Ammon's horn (tissue), 1 donor: ENCODE data around the gene PAOX.

Experiments used
- DNase-seq: peaks from one replicate; pipeline ENCODE4 v3.0.0-alpha.2; 2016; ENCODE audit warnings: low spot score

PAOX gene

DNA sequence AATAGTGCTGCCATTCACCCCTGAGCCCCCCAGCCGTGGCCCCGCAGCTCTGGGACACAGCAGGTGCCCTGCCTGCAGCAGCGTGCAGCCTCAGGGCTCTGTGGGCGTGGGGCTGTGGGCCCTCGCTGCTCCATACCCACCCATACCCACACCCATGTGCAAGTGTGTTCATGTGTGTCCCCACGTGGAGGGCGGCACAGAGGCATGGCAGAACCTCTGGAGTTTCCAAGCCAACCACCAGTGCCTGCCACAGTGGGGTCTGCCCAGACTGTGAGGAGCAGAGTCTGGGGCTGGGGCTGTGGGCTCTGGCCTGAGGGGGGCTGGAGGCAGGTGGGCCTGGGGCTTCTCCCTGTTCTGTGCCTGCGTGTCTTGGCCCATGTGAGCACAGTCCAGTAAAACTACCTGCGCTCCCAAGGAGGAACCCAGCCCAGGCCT is 29.5 kb upstream of the PAOX start:
- no peak for DNase-seq

DNA sequence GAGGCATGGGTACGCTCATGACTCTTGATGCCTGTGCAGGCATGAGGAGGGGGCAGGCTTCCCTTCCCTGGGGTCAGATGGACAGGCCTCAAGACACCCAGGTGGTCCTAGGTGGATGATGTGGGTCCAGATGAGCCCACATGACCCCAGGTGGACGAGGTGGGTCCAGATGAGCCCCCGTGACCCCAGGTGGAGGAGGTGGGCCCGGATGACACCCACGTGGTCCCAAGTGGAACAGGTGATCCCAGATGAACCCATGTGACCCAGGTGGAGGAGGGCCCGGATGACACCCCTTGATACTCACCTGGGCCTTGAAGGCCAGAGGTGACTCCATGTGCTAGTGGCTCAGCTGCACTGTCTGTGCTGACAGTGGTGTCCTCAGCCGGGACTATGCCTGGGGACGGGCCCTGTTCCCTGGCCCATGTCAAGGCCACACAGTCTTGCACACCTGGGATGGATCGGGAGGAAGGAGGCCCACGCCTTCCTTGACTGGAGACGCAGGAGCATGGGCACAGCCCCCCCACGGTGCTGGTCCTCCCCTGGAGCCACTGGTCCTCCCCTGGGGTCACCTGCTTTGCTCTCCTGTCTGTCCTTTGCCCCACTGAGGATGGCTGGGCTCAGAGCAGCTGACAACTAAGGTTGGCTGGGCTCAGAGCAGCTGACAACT is 28.6 kb upstream of the PAOX start:
- no peak for DNase-seq

DNA sequence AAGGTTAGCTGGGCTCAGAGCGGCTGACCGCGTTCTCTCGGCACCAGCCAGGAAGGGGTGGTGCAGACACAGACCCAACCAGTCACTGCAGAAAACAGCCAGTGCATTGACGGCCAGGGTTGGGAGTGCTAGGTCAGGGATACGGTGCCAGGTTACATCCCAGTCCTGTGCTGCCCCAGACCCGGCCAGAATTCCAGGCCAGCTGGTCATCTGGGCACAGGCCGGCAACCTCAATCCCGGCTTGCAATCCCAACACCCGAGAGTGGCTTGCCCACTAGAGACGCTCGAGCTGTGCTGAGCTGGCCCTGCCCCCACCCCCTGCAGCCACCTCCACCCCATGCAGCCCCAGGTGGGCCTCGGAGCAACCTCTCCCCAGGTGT is 28.1 kb upstream of the PAOX start:
- no peak for DNase-seq

DNA sequence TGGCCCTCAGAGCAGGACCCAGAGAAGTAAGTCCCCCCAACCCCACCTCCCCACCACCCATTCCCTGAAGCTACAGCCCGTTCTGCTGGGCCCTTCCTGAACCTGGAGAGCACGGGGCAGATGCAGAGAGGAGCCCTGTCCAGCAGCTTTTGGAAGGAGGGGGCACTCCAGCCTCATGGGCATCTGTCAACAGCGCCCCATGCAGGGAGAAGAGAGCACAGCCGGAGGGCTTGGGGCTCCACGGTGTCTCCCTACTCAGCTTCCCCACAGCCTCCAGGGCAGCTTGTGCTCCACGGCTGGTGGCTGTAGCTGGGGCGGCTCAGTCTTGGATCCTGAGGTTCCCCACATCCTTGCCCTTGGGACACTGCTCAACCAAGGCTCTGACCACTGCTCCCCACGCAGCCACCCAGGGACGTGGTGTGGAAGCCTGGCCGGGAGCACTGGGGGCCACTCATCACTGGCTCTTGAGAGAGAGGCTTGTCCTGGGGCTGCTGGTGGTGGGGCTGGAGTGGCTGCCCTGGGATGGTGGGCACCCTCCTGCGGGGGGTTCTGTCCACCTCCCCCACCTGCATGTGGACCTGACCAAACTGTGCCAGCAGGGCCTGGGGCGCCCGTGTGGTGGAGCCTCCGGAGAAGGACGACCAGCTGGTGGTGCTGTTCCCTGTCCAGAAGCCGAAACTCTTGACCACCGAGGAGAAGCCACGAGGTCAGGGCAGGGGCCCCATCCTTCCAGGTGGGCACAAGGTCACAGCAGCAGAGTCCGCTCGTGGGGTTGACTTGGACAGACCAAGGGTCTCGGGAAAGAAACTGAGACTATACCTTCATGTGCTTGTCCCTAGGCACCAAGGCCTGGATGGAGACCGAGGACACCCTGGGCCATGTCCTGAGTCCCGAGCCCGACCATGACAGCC is 27.4 kb upstream of the PAOX start:
- DNase-seq: no peak

DNA sequence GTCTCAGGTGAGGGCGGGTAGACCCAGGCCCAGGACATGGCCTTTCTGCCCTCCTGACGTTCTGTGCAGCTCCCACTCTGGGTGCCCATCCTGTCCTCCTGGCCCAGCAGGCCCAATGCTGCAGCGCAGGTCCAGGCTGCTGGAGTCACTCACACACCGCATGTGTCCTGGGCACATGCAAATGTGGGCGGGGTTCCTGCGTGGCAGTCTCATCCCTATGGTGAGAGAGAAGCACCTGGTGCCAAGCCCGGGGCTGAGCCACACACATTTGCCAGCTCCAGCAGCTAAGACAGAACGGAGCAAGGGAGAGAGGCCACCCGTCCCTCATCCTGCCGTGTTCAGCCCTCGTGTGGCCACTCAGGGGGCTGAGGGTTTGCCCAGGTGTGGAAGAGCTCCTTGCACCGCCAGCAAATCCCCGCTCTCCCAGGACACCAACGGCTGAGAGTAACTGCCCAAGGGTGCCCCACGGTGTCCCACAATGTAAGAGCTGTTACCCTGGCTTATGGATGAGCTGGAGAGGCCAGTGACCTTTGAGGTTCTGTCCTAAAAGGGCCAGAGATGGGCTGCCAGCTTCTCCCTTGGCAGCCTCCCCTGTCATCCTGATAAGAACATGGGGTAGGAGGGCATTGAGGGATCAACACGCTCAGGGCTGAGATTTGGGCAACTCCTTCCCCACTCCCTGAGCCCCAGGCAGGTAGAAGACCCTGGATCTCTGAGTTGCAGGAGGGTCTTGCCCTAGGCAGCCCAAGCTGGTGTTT is 25.7 kb upstream of the PAOX start:
- no peak for DNase-seq

DNA sequence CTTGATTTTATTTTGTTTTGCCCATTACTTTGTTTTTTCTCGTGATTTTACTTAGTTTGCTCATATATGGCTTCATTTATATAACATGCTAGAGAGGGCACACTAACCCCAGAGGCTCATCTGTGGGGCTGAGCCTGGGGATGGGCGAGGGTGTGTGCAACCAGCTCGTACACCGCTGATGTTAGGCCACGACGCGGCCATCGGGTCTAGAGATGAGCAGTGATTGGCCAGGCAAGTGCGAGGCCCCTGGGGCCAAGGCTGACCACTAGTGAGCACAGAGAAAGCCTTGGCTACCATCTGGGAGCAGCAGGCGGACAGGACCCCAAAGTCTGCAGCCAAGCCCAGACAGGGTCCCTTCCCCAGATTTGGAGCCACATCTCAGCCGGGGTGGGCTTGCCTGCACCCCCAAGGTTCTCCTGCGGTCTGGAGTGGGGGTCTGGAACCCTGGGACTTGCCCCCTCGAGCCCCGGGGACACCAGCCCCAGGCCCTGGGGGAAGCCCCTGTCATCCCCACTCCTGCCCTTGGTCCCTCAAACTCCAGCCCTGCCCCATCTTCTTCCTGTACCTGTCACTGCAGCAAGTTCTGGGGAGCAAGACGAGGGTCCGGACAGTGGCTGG is 25.0 kb upstream of the PAOX start:
- no peak for DNase-seq

DNA sequence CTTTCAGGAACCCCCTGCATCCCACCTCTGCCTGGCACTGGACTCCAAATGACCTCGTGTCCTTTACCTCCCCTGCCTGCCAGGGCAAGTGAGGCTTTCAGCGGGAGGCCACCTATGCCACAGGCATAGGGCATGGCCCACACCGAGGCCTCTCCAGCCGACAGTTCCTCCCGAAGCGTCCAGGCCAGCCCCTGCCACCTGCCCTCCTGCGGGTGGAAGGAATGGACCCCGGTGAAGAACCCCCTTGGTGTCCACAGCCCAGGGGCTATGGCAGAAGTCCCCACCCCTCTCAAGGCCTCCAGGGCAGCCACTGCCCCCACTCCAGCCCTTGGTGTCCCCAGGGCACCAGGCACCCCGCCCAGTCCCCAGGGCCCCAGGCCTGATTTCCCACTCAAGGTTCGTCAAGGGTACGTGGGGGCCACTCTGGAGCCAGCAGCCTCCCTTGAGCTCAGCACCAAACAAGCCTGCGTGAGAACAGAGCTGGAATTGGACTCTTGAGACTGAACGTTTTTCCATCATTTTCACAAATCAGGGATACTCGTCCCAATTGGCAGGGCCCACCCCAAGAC is 24.3 kb upstream of the PAOX start:
- no peak for DNase-seq

DNA sequence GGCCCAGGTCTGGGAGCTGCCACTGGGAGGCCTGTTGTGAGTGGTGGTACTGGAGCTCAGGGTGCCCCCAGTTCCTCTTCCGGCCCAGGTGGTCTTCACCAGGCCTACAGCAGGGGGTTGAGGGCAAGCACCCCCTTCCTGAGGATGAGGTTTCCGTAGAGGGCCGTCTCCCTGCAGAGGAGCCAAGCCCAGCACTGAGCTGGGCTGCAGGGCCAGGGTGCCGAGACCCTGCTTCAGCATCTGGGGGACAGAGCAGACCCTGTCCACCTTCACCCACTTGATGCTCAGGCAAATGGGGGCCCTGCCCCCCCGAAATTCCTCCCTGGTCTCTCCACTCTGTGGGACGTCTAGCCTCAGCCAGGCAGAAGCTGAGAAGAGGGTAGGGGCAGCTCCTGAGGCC is 23.8 kb upstream of the PAOX start:
- DNase-seq: no peak

DNA sequence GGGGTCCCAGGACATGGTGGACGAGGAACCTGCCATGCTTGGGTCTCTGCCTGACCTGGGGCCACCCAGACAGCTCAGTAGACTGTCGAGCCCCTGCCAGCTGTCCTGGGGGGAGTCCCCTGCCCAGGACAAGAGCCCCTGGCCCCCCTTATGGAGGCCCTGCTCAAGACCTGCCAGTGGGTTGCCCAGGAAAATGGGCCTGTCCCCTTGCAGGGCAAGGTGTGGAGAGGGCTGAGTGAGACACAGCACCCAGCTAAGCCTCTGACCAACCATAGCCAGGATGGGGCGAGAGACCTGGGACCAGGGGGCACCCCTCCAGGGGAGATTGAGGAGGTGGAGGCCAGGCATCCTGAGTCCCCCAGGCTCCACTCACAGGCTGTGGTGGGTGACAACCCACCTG is 23.1 kb upstream of the PAOX start:
- no peak for DNase-seq

DNA sequence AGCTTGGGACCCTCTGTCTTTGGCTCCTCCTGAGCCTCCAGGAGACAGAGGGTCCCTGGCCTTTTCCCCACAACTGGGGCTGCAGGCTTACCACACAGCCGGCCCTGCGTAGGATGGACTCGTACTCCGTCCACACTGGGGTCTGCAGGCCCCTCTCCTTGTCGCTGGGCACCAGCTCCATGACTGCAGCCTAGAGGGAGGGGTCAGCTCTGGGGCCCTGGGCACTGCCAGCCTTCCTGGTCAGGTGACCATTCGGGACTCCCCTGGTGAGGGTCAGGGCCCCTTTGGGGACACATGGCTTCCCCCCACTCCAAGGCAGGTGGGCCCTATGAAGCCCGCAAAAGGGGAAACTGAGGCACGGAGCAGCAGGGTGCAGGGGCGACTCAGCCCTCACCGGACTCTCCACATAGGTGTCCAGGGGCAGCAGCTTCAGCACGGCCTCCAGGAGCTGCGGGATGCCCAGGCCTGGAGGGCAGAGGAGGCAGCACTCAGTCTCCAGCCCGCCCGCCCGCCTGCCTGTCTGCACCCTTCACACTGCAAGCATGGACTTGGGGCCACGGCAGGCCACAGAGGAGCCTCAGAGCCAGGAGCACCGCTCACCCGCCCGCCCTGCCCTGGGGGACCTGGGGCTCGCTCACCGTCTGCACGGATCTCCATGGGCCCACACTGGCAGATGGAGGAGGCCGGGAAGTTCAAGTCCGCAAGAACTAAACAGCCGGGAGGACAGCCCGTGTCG is 22.3 kb upstream of the PAOX start:
- no peak for DNase-seq

DNA sequence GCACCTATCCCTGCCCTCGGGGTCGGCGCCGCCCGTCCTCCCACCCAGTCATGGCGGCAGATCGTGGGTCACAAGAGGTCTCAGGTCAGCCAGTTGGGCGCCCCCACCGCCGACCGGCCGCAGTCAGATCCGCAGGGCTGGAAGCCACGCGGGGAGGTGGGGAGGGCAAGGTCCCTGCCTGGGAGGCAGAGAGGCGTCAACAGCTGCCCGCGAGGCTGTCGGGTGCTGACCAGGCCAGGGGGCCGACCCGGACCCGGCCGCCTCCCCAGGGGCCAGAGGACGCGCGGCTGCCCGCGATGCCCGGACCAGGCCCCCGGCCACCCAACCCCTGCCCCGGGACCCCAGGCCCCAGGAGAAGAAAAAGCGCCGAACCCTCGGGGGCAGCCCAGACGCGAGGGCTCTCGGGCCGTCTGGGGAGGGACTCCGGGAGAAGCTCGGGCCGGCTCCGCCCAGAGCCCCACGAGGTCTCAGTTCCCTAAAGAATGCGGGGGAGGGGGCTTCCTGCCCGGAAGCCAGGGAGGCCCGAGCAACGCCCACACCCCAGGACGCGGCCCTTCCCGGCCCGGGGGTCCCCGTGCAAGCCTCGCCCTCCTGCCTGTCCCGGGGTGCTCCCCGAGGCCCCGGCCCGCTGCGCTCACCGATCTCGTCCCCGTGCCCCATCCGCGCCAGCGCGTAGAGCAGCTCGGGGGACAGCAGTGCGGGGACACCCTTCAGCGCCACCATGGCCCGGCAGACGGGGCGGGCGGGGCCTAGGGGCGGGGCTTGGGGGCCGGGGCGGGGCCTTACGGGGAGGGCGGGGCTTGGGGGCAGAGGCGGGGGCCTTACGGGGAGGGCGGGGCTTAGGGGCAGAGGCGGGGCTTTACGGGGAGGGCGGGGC is 21.5 kb upstream of the PAOX start, which contains the start of gene FUOM:
Gene FUOM, minus strand, starts transcription at position 735 of the 877 bp plus-strand sequence. Its CDS starts 12 bp downstream, at position 723.
- DNase-seq: no peak

DNA sequence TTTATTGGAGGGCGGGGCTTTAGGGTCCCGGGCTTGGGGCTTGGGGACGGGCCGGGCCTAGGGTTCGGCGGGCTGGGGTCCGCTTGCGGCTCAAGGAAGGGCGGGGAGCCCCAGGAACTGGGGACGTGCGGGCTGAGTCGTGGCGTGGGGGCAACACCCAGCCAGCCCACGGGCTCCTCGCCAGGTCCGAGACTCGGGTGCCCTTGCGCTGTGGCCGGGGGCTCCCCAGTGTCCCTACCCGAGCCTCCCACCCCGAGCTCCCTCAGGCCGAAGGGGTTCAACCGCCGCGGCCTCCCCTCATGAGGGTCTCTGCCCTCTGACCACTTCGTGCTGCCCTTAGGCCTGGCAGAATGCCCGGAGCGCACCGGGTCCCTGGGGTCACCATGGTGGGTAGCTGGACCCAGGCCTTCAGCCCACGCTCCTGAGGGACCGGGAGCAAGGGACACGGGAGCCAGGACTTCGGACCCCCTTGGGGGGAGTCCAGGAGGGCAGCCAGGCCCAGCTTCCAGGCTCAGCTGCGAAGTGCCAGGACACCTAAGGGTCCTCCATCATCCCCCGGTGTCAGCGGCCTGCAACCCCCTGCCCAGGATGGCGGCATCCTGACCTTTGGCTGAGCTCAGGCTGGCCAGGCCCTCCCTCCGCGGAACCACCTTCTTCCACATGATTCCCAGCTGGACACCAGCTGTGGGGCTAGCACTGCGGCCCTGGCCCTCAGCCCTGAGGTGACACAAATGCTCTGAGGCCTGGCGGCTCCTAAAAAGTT is 20.7 kb upstream of the PAOX start:
- no peak for DNase-seq

DNA sequence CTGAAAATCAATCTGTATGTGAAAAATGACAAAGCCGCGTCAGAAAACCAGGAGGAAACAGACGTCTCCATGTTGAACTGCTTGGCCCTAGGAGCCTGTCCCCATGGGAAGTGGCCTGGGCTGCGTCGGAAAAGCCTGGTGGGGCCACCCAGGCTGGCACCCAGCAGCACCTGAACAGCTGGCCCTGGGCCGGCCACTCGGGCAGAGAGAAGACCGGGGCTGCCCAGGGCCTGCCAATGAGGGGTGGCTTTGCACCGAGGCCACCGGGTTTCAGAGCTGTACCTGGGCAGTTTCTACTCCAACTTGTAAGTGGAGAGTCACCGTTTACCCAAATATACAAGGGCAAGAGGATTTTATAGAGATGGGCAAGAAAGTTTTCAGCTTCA is 20.1 kb upstream of the PAOX start:
- DNase-seq: no peak

DNA sequence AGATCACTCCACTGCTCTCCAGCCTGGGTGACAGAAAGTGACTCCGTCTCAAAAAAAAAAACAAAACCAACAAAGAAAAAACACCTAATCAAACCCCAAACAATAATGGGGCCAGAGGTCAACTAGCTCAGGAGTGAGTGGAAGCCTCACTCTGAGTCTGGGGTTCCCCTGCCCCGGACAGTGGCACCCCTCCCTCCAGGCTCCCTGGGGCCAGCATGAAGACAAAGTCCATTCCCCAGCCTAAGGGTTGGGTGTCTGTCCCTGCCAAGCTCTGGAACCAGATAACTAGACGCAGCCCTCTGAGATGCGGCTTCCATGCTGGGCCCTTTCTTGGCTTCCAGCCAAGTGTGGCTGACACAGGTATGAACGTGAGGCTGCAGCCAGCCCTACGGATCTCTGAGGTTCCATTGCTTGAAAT is 19.5 kb upstream of the PAOX start:
- no peak for DNase-seq

DNA sequence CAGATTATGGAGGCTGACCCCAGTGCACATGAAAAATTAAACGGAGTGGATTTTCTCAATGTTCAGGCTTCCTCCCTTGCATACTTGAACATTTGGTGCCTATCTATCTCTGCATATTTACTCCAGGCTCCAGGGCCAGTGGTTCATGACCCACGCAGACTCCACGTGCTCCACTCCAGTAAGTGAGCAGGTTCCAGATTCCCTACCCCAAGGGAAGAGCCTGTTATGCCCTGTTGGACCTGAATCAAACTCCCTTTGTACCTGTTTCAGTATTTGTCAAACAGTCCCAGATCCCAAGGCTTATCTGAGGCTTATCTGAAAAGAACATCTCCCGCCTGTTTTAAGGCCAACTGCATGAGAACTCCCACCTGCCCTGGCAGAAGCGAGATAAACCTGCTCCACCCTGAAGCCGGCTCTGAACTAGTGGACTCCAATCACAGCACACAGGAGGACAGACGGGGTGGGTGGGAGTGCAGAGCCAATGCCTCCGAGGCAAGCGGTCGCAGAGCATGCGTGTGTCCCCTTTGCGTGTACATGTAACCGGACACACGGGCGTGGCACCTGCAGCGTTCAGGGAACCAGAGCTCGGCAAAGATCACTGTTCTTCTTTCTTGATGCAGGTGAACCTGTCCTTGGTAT is 19.0 kb upstream of the PAOX start:
- DNase-seq: no peak

DNA sequence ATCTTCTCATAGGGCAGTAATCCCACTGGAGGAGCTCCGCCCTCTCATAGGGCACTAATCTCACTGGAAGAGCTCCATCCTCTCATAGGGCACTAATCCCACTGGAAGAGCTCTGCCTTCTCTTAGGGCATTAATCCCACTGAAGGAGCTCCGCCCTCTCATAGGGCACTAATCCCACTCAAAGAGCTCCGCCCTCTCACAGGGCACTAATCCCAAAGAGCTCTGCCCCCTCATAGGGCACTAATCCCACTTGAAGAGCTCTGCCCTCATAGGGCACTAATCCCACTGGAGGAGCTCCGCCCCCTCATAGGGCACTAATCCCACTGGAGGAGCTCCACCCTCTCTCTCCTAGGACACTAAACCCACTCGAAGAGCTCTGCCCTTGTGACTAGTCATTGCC is 17.8 kb upstream of the PAOX start:
- no peak for DNase-seq

DNA sequence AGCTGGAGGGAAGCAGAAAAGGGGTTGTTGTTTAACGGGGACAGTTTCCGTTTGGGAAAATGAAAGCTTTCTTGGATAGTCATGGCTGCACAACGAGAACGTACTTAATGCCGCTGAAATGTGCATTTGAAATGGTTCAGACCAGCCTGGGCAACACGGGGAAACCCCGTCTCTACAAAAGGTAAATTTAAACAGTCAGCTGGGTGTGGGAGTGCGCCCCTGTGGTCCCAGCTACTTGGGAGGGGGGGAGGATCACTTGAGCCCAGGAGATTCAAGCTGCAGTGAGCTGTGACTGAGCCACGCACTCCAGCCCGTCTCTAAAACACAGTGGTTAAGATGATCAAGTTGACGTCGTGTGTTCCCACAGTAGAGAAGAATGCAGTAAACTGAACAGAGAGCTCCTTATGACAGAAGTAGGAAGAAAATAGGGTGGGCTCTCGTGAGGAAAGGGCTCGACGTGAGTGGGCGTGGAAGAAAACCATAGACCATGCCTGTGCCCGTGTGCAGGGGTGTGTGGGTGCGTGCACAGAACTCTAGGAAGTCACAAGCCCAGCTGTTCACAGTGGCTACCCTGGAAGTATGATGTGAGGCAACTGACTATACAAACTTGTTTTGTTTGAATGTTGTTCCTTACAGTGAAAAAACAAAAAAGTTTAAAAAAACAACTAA is 17.2 kb upstream of the PAOX start:
- DNase-seq: no peak

DNA sequence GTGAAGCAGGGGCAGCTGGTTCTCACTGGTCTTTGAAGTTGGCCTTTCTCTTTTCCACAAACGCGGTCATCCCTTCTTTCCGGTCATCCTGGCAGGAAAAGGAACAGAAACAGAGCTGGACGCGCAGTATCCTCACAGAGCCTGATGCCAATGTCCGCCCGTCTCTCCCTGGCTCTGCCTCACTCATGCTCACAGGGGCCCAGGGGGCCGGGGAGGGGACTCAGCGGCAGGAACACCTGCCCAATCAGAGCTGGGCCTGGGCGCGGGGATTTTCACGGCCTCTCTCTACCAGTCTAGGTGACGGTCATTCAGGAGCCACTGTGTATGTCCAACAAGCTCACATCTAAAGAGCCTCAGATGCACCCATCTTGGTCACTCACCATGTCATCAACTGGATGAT is 16.2 kb upstream of the PAOX start:
- no peak for DNase-seq
